Activated gamma-delta T cell treated with anti-CD3 and anti-CD28 coated beads, Interleukin-2, amount 50 U/mL, for 16 hours (primary cell): ENCODE data around the gene CDKN2AIPNL.
"Not testable (repeated sequence)": the region's sequence is repeated elsewhere in the genome, so short reads cannot be mapped to it uniquely, and the experiment has no call there.

Experiments used
- DNase-seq: peaks from one replicate; pipeline ENCODE4 v3.0.0-alpha.2; 2020; ENCODE audit warnings: low read depth

Gene CDKN2AIPNL

GRCh38 chr5:134437847-134438581, 26.3 kb upstream of the CDKN2AIPNL start:
- DNase-seq, result no peak

- DNase-seq, result no peak
Measured at GRCh38 chr5:134437340-134437846, 25.7 kb upstream of the CDKN2AIPNL start.

- peak; percentile 14 for DNase-seq
Measured at GRCh38 chr5:134436523-134437339, 25.1 kb upstream of the CDKN2AIPNL start.

- DNase-seq, result no peak
Measured at GRCh38 chr5:134435560-134435959, 23.9 kb upstream of the CDKN2AIPNL start.

GRCh38 chr5:134432677-134433359, 21.1 kb upstream of the CDKN2AIPNL start:
- DNase-seq, result no peak

GRCh38 chr5:134432174-134432573, 20.5 kb upstream of the CDKN2AIPNL start:
- DNase-seq, result no peak

- no peak for DNase-seq
Measured at GRCh38 chr5:134430001-134430569, 18.4 kb upstream of the CDKN2AIPNL start.

GRCh38 chr5:134427540-134428041, 15.9 kb upstream of the CDKN2AIPNL start:
- DNase-seq, result no peak

- DNase-seq, result no peak
Measured at GRCh38 chr5:134426361-134426760, 14.7 kb upstream of the CDKN2AIPNL start.

- DNase-seq, result no peak
Measured at GRCh38 chr5:134423376-134423775, 11.7 kb upstream of the CDKN2AIPNL start.

GRCh38 chr5:134422791-134423365, 11.2 kb upstream of the CDKN2AIPNL start:
- DNase-seq, result no peak

GRCh38 chr5:134421038-134421437, 9.4 kb upstream of the CDKN2AIPNL start:
- not testable (repeated sequence) for DNase-seq

- no peak for DNase-seq
Measured at GRCh38 chr5:134420343-134420742, 8.7 kb upstream of the CDKN2AIPNL start.

- DNase-seq, result no peak
Measured at GRCh38 chr5:134418958-134419357, 7.3 kb upstream of the CDKN2AIPNL start.

GRCh38 chr5:134417707-134418106, 6.0 kb upstream of the CDKN2AIPNL start:
- DNase-seq, result no peak

- DNase-seq, result no peak
Measured at GRCh38 chr5:134413046-134413445, 1.4 kb upstream of the CDKN2AIPNL start.

GRCh38 chr5:134411228-134411545, 494 bp downstream of the CDKN2AIPNL start:
- DNase-seq, result no peak

- no peak for DNase-seq
Measured at GRCh38 chr5:134410822-134411221, 859 bp downstream of the CDKN2AIPNL start.

GRCh38 chr5:134409321-134409720, 2.4 kb downstream of the CDKN2AIPNL start:
- DNase-seq, result no peak

- DNase-seq, result no peak
Measured at GRCh38 chr5:134406390-134406789, 5.3 kb downstream of the CDKN2AIPNL start.

GRCh38 chr5:134403951-134404350, 7.7 kb downstream of the CDKN2AIPNL start:
- DNase-seq, result no peak
